HepG2 (cell line): ENCODE data around the gene PARD3. TPM values are rescaled to one million over a fixed set of nuclear protein-coding genes. Genes with fewer than 3 reads are reported as not detected.

Experiments
- CERS6 ChIP-seq: sonication (generic); formaldehyde crosslinking; IDR thresholded peaks from 2 replicates; pipeline ENCODE4 v1.5.0; 2020; ENCODE audit warnings: missing genetic modification reagents
- DBP ChIP-seq: sonication (generic); formaldehyde crosslinking; IDR thresholded peaks from 2 replicates; pipeline ENCODE4 v1.4.0; 2020; ENCODE audit warnings: missing genetic modification reagents; ENCODE audit errors: not compliant biosample characterization
- LRRFIP1 ChIP-seq: sonication (generic); formaldehyde crosslinking; conservative IDR thresholded peaks from 2 replicates; pipeline ENCODE4 v1.4.0; 2020; ENCODE audit warnings: missing genetic modification reagents
- MTF2 ChIP-seq: sonication (generic); formaldehyde crosslinking; IDR thresholded peaks from 2 replicates; pipeline ENCODE4 v1.5.0; 2020; ENCODE audit warnings: missing genetic modification reagents, borderline replicate concordance
- MYC ChIP-seq: sonication (generic); formaldehyde crosslinking; IDR thresholded peaks from 2 replicates; pipeline ENCODE4 v1.9.0; 2021; ENCODE audit warnings: missing genetic modification reagents, borderline replicate concordance
- REST ChIP-seq, 2 experiments: IDR thresholded peaks; 2 replicates each; pipeline ENCODE4 v1.6.1; 2011 to 2012; ENCODE audit warnings: low read length in 2 of 2, borderline replicate concordance in 1 of 2, low read depth in 1 of 2, mild to moderate bottlenecking in 1 of 2, moderate library complexity in 1 of 2
- ZNF777 ChIP-seq: sonication (generic); formaldehyde crosslinking; IDR thresholded peaks from 2 replicates; pipeline ENCODE4 v1.4.0; 2020; ENCODE audit warnings: missing genetic modification reagents
- polyA plus RNA-seq, 8 experiments: library from polyadenylated mRNA; depleted of rRNA in 3 of 8; stranded (reverse) in 7 of 8; unstranded in 1 of 8; fragments of >200 nt; fragmentation: Illumina TruSeq in 4 of 8; extraction: Trizol in 4 of 8; gene quantifications; 2 replicates each; pipeline versions ENCODE4 v1.2.1 to v1.2.3, GENCODE V29; 2011 to 2016; ENCODE audit warnings: low read depth in 4 of 8, missing spikeins in 1 of 8, mixed read lengths in 1 of 8; ENCODE audit not compliant: insufficient read depth in 1 of 8
- total RNA-seq, 5 experiments: library from RNA; depleted of rRNA; stranded (reverse); fragments of >200 nt; fragmentation: Illumina TruSeq; extraction: Trizol; gene quantifications; 2 replicates each; pipeline ENCODE4 v1.2.3, GENCODE V29; 2016; ENCODE audit warnings: low read depth in 1 of 5

PARD3 gene
- total and polyA plus RNA-seq, 2 of the 13 experiments (the other 11 are each of a cell fraction or from before 2014, with no cell fraction given), result 40.9 to 60.0 TPM

GRCh38 chr10:34384372-34384771 is 430.7 kb downstream of the PARD3 start (continued):
- no peak for TF ChIP-seq LRRFIP1 (CRISPR knock-in tag)
- TF ChIP-seq MTF2 (CRISPR knock-in tag), result no peak
- TF ChIP-seq REST (IDR thresholded peaks at IDR 0.05; ENCODE audit: borderline replicate concordance in 1 of 2, low read depth in 1 of 2, low read length in 2 of 2), result no peak
- TF ChIP-seq CERS6, result no peak
- TF ChIP-seq ZNF777 (CRISPR knock-in tag), result no peak
- TF ChIP-seq MYC (CRISPR knock-in tag), result no peak
- no peak for TF ChIP-seq DBP (CRISPR knock-in tag)
